Muscle layer of colon (tissue), 2 donors: ENCODE results near the gene FGFBP3.
"Not testable (repeated sequence)": the region's sequence is repeated elsewhere in the genome, so short reads cannot be mapped to it uniquely, and the experiment has no call there.

ENCODE experiments used
- H3K27ac ChIP-seq: one replicate; pipeline ENCODE4 v1.7.0; 2013; ENCODE audit warnings: low read depth, mild to moderate bottlenecking, low read length, moderate library complexity
- H3K27me3 ChIP-seq, 2 donors: one replicate each; pipeline ENCODE4 v1.7.0; 2013; ENCODE audit warnings: low read length in 2 of 2, mild to moderate bottlenecking in 2 of 2; ENCODE audit not compliant: insufficient read depth in 2 of 2, control insufficient read depth in 1 of 2
- H3K36me3 ChIP-seq: one replicate; pipeline ENCODE4 v1.7.0; 2013; ENCODE audit warnings: mild to moderate bottlenecking, low read length; ENCODE audit not compliant: insufficient read depth
- H3K4me1 ChIP-seq: one replicate; pipeline ENCODE4 v1.7.0; 2013; ENCODE audit warnings: mild to moderate bottlenecking, low read length; ENCODE audit not compliant: insufficient read depth
- H3K4me3 ChIP-seq, 2 donors: one replicate each; pipeline ENCODE4 v1.7.0; 2013; ENCODE audit warnings: low read length in 2 of 2, low read depth in 1 of 2, mild to moderate bottlenecking in 1 of 2, moderate library complexity in 1 of 2
- H3K9ac ChIP-seq: one replicate; pipeline ENCODE4 v1.7.0; 2013; ENCODE audit warnings: low read length
- H3K9me3 ChIP-seq: one replicate; pipeline ENCODE4 v1.7.0; 2013; ENCODE audit warnings: mild to moderate bottlenecking, low read length
- donor health status: abdominal sarcoma.
- donor health status: Adenocarcinoma of cecum.

Gene FGFBP3

DNA sequence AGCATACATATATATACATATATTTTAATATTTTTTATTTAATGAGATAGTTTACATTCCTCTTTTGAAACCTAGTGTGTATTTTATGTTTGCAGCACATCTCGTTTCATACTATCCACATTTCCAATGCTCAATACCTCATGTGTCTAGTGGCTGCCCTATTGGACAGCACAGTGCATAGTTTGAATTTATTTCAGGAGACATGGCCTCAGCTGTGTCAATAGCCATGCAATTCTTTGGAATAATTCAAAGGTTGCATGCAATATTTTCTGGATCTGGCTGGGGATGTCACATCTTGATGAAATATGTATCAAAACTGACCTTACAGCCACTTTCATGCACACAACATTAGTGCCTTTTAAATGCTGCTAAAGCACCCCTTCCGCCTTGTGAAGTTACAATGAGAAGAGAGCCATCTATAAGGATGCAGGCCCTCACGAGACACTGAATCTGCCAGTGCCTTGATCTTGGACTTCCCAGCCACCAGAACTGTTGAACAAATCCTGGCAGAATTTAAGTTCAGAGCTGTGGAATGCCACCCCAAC is 13.0 kb downstream of the FGFBP3 start:
- Histone ChIP-seq H3K9me3 (no peaks in the 10 kb centered on the region), H3K27ac (no peak overlapping the region), H3K9ac (no peak overlapping the region)

DNA sequence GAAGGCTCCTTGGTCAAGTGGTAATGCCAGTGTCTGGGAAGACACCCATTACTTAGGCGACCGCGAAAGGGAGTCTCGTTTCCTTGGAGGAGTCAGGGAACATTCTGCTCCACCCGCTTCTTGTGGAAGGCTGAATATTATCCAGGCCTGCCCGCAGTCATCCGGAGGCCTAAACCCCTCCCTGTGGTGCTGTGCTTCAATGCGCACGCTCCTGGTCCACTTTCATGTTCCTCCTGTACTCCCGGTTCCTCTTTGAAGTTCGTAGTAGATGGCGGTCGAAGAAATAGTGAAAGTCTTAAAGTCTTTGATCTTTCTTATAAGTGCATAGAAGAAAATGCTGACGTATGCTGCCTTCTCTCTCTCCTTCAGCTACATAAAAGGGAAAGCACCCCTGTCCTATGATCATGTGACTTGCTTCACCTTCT is 15.0 kb downstream of the FGFBP3 start:
- not testable (repeated sequence) for H3K9me3 ChIP-seq

More for the DNA sequence above, 13.0 kb downstream of the FGFBP3 start:
- Histone ChIP-seq H3K27me3 (no peaks in the 10 kb centered on the region), H3K4me3 (no peak overlapping the region), H3K4me1 (no peaks in the 10 kb centered on the region), H3K36me3 (no peaks in the 10 kb centered on the region)

GRCh38 chr10:91893051-91893450 is 16.2 kb downstream of the FGFBP3 start:
- H3K36me3 ChIP-seq, result no peaks in the 10 kb centered on the region
- no peaks in the 10 kb centered on the region for H3K9me3 ChIP-seq
- H3K9ac ChIP-seq, result no peak overlapping the region
- H3K4me1 ChIP-seq, result peaks cover 2% of the 10 kb centered on the region
- H3K27me3 ChIP-seq, result no peaks in the 10 kb centered on the region
- no peak overlapping the region for H3K27ac ChIP-seq
- no peak overlapping the region for H3K4me3 ChIP-seq

More for the DNA sequence above, 15.0 kb downstream of the FGFBP3 start:
- not testable (repeated sequence) for H3K27ac ChIP-seq, H3K4me3 ChIP-seq, H3K27me3 ChIP-seq, H3K4me1 ChIP-seq, H3K9ac ChIP-seq, H3K36me3 ChIP-seq

- Histone ChIP-seq H3K4me3 (no peak overlapping the region), H3K4me1 (peaks cover 7% of the 10 kb centered on the region), H3K27me3 (no peaks in the 10 kb centered on the region), H3K9ac (no peak overlapping the region), H3K27ac (no peak overlapping the region), H3K36me3 (no peaks in the 10 kb centered on the region), H3K9me3 (no peaks in the 10 kb centered on the region)
These were observed 17.9 kb downstream of the FGFBP3 start for GRCh38 chr10:91891125-91892001.

DNA sequence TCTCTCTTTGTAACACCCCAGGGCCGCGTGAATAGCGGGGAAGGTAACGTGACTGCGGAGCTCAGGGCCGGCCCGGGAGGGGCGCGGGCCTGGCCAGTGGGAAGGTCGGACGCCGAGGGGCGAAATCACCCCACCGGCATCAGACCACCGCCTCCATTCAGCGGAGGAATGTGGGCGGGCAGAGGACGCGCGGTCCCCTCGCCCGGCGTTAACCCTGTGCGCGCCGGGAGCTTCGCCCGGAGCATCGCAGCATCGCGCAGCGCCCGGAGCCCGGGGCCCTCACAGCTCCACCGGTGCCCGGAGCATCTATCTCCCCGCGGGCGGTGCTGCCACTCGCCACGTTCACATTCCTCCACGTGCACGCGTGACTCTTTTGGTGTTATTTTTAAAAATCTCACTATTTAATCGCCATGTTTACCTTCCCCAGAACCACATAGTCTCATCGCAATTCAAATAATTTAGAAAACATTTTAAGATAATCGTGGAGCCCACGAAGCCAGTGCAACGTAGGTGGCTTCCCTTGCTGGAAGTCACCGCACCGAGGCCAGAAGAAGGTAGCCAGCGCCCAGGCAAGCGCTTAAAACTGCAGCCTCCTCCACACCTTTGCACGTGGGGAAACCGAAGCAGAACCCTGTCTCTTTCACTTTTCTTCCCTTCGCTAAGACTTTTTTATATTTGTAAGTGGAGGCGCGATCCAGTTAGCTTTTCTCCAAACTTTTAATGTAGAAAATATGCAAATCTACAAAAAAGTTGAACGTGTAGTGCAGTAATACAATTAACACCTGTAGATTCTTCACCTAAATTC is 21.8 kb downstream of the FGFBP3 start:
- peak overlapping the region; percentile 8 for H3K27ac ChIP-seq
- H3K9me3 ChIP-seq, result no peaks in the 10 kb centered on the region
- H3K36me3 ChIP-seq, result no peaks in the 10 kb centered on the region
- H3K27me3 ChIP-seq, result no peaks in the 10 kb centered on the region
- H3K9ac ChIP-seq, result no peak overlapping the region
- peaks cover 21% of the 10 kb centered on the region for H3K4me1 ChIP-seq
- H3K4me3 ChIP-seq, result peak overlapping the region; percentile 38 to 79

DNA sequence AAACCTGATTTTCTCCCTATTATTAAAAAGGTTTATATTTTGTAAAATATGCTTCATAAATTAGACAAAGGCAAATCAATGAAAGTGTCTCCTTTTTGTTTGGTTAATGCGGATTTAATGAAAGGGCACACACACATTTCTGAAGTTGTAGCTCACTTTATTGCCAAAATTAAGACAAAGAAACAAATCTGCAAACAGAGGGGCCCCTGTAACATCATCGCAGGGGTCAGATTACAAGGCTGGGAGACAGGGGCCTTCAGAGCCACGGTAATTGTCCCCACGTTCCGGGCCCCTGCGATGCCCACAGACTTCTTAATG is 22.4 kb downstream of the FGFBP3 start:
- no peaks in the 10 kb centered on the region for H3K27me3 ChIP-seq
- H3K4me1 ChIP-seq, result peaks cover 21% of the 10 kb centered on the region
- H3K27ac ChIP-seq, result peak overlapping the region; percentile 8
- no peaks in the 10 kb centered on the region for H3K9me3 ChIP-seq
- H3K4me3 ChIP-seq, result peak overlapping the region; percentile 38 to 79
- no peaks in the 10 kb centered on the region for H3K36me3 ChIP-seq
- H3K9ac ChIP-seq, result no peak overlapping the region

DNA sequence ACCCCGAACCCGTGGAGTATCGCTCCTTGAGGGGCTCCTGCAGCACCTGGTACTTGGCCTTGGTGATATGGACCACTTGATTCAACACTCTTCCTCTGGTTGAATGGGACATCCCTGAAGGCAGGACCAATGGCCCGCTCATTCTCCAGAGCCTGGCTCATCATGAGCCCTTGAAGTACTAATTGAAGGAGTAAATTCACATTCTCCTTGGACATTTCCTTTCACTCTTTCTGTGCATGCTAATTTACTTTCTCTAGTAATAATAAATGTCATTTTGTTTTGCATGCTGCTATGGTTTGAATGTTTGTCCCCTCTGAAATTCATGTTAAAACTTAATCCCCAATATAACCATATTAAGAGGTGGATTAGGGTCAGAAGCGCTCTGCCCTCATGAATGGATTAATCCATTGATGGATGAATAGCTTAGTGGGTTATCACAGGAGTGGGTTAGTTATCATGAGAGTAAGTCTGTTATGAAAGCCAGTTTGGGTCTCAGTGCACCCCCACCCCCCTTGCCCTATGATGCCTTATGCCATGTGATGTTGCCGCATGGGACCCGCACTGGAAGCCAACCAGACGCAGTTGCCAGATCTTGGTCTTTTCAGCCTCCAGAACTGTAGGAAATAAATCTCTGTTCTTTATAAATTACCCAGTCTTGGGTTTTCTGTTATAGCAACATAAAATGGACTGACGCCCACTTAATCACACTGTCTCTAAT is 23.8 kb downstream of the FGFBP3 start:
- Histone ChIP-seq H3K36me3 (no peaks in the 10 kb centered on the region), H3K4me3 (no peak overlapping the region), H3K27me3 (no peaks in the 10 kb centered on the region), H3K9ac (no peak overlapping the region), H3K27ac (no peak overlapping the region), H3K4me1 (peaks cover 21% of the 10 kb centered on the region), H3K9me3 (no peaks in the 10 kb centered on the region)

GRCh38 chr10:91884536-91884935 is 24.8 kb downstream of the FGFBP3 start:
- peaks cover 21% of the 10 kb centered on the region for H3K4me1 ChIP-seq
- no peaks in the 10 kb centered on the region for H3K27me3 ChIP-seq
- no peaks in the 10 kb centered on the region for H3K9me3 ChIP-seq
- H3K9ac ChIP-seq, result no peak overlapping the region
- no peak overlapping the region for H3K4me3 ChIP-seq
- peak overlapping the region; percentile 7 for H3K27ac ChIP-seq
- H3K36me3 ChIP-seq, result no peaks in the 10 kb centered on the region

- H3K9ac ChIP-seq, result no peak overlapping the region
- H3K27ac ChIP-seq, result peak overlapping the region; percentile 7
- peak overlapping the region in 1 of 2 donors; percentile 22 for H3K4me3 ChIP-seq
These were observed 25.5 kb downstream of the FGFBP3 start for GRCh38 chr10:91883549-91884444.

GRCh38 chr10:91880310-91880709 is 29.0 kb downstream of the FGFBP3 start:
- peaks cover 15% of the 10 kb centered on the region for H3K4me1 ChIP-seq
- H3K9me3 ChIP-seq, result no peaks in the 10 kb centered on the region
- H3K36me3 ChIP-seq, result no peaks in the 10 kb centered on the region
- H3K27me3 ChIP-seq, result no peaks in the 10 kb centered on the region
- H3K9ac ChIP-seq, result no peak overlapping the region
- H3K4me3 ChIP-seq, result no peak overlapping the region
- H3K27ac ChIP-seq, result no peak overlapping the region

More at GRCh38 chr10:91883549-91884444, 25.5 kb downstream of the FGFBP3 start:
- H3K4me1 ChIP-seq, result peaks cover 21% of the 10 kb centered on the region
- no peaks in the 10 kb centered on the region for H3K9me3 ChIP-seq
- no peaks in the 10 kb centered on the region for H3K36me3 ChIP-seq
- no peaks in the 10 kb centered on the region for H3K27me3 ChIP-seq
